HepG2 (cell line): ENCODE data around the gene IQGAP3. TPM values are rescaled to one million over a fixed set of nuclear protein-coding genes. Genes with fewer than 3 reads are reported as not detected.
"Not testable (repeated sequence)": the region's sequence is repeated elsewhere in the genome, so short reads cannot be mapped to it uniquely, and the experiment has no call there.

ENCODE experiments used
- ATAC-seq: fragments of 200-7000 bp; cut with Tn5 transposase; 3 replicates; pipeline ENCODE4 v1.9.1; 2020; ENCODE audit warnings: mild to moderate bottlenecking, moderate library complexity
- BruUV-seq: library from RNA; stranded (reverse); fragments of 400-500 nt; replicated peaks from 2 replicates; lab custom pipeline; 2021; lab: Mats Ljungman, UMichigan
- CTCF ChIA-PET: fragments of 300-600 bp; formaldehyde crosslinking; extraction: SDS; loops from one replicate; lab custom pipeline; 2021; ENCODE audit warnings: low total read pairs, inconsistent platforms, low intra/inter-chr PET ratio; lab: Yijun Ruan, JAX
- POLR2A ChIA-PET: fragments of 350-600 bp; sonication (Branson Sonifier 250); formaldehyde crosslinking; loops from one replicate; lab custom pipeline; 2020; ENCODE audit warnings: antibody characterized with exemption, inconsistent platforms; lab: Yijun Ruan, JAX
- DNase-seq: peaks from one replicate; pipeline ENCODE4 v3.0.0-alpha.2; 2015; ENCODE audit warnings: low spot score
- FAIRE-seq: peaks from 3 replicates; lab custom pipeline; 2011; peaks lifted over from hg19 to GRCh38; lab: Jason Lieb, UNC
- H2AFZ ChIP-seq: one replicate; pipeline ENCODE4 v1.6.1; 2011; ENCODE audit warnings: low read length, inconsistent platforms
- H3K27ac ChIP-seq: fragments of 300-600 bp; 3 replicates; pipeline ENCODE4 v1.8.0; 2011; ENCODE audit warnings: mixed run types, mild to moderate bottlenecking, mixed read lengths, low read length, inconsistent platforms; ENCODE audit not compliant: insufficient read depth; ENCODE audit errors: extremely low read length
- H3K27me3 ChIP-seq, 2 experiments: fragments of 200-600 bp in 1 of 2; 2 replicates in 1 of 2; 3 replicates in 1 of 2; pipeline versions ENCODE4 v1.6.0 to v1.8.0; 2011; ENCODE audit warnings: low read length in 2 of 2, mild to moderate bottlenecking in 2 of 2, moderate library complexity in 2 of 2, inconsistent platforms in 1 of 2; ENCODE audit not compliant: insufficient read depth in 2 of 2, control insufficient read depth in 1 of 2
- H3K36me3 ChIP-seq, 2 experiments: fragments of 200-600 bp in 1 of 2; replicated peaks in 1 of 2; 2 replicates in 1 of 2; 3 replicates in 1 of 2; pipeline versions ENCODE4 v1.5.1 to v1.8.0; 2011; ENCODE audit warnings: low read length in 2 of 2, inconsistent platforms in 1 of 2; ENCODE audit not compliant: insufficient read depth in 2 of 2, control insufficient read depth in 1 of 2
- H3K4me1 ChIP-seq: 2 replicates; pipeline ENCODE4 v1.5.1; 2012; ENCODE audit warnings: low read length, inconsistent platforms; ENCODE audit not compliant: insufficient read depth
- H3K4me2 ChIP-seq: 2 replicates; pipeline ENCODE4 v1.6.0; 2011; ENCODE audit warnings: low read depth, low read length, inconsistent platforms
- H3K4me3 ChIP-seq, 3 experiments: fragments of 200-600 bp in 1 of 3; sonication (generic), shearing (Covaris generic) in 1 of 3; replicated peaks in 1 of 3; 2 replicates each; pipeline ENCODE4 v1.5.1; 2011 to 2016; ENCODE audit warnings: low read length in 3 of 3, inconsistent platforms in 2 of 3, low read depth in 2 of 3, mild to moderate bottlenecking in 2 of 3, control low read depth in 1 of 3, mixed read lengths in 1 of 3; ENCODE audit not compliant: insufficient read depth in 1 of 3
- H3K79me2 ChIP-seq: one replicate; pipeline ENCODE4 v1.6.1; 2011; ENCODE audit warnings: low read length, inconsistent platforms; ENCODE audit not compliant: insufficient read depth
- H3K9ac ChIP-seq: 2 replicates; pipeline ENCODE4 v1.6.0; 2011; ENCODE audit warnings: mild to moderate bottlenecking, low read depth, low read length, inconsistent platforms; ENCODE audit not compliant: insufficient read depth
- H3K9me3 ChIP-seq: 2 replicates; pipeline ENCODE4 v1.5.1; 2012; ENCODE audit warnings: mild to moderate bottlenecking, low read length
- H4K20me1 ChIP-seq: 2 replicates; pipeline ENCODE4 v1.6.0; 2011; ENCODE audit warnings: inconsistent platforms, mild to moderate bottlenecking, low read length, moderate library complexity; ENCODE audit not compliant: insufficient read depth
- JDP2 ChIP-seq: sonication (generic); formaldehyde crosslinking; IDR thresholded peaks from 2 replicates; pipeline ENCODE4 v1.8.1; 2022; ENCODE audit warnings: missing genetic modification reagents, borderline replicate concordance
- SETDB1 ChIP-seq: sonication (generic); formaldehyde crosslinking; IDR thresholded peaks from 2 replicates; pipeline ENCODE4 v1.5.1; 2020; ENCODE audit warnings: missing genetic modification reagents, mild to moderate bottlenecking, borderline replicate concordance
- SRF ChIP-seq: IDR thresholded peaks from 2 replicates; pipeline ENCODE4 v1.6.1; 2011; ENCODE audit warnings: mild to moderate bottlenecking, low read depth, low read length, moderate library complexity
- ZNF446 ChIP-seq: sonication (generic); formaldehyde crosslinking; IDR thresholded peaks from 2 replicates; pipeline ENCODE4 v1.5.0; 2020; ENCODE audit warnings: mild to moderate bottlenecking, missing genetic modification reagents
- WGBS: methylation state at CpG from one replicate; pipeline ENCODE4 v1.1.6; 2017; ENCODE audit warnings: low lambda C conversion rate; 5-methylcytosine and 5-hydroxymethylcytosine counted together
- in situ Hi-C: cut with HindIII; loops from 2 replicates; pipeline ENCODE4 v1.10.0; 2017; ENCODE audit warnings: low pct_unique_long_range_greater_than_20kb; ENCODE audit not compliant: extremely low pct_ligation_motif_present
- intact Hi-C: fragments of 100-400 bp; cut with micrococcal nuclease; formaldehyde crosslinking; loops from one replicate; pipeline ENCODE4 v1.10.0; 2022; ENCODE audit not compliant: unreplicated experiment
- polyA plus RNA-seq, 8 experiments: library from polyadenylated mRNA; depleted of rRNA in 3 of 8; stranded (reverse) in 7 of 8; unstranded in 1 of 8; fragments of >200 nt; fragmentation: Illumina TruSeq in 4 of 8; extraction: Trizol in 4 of 8; gene quantifications; 2 replicates each; pipeline versions ENCODE4 v1.2.1 to v1.2.3, GENCODE V29; 2011 to 2016; ENCODE audit warnings: low read depth in 4 of 8, missing spikeins in 1 of 8, mixed read lengths in 1 of 8; ENCODE audit not compliant: insufficient read depth in 1 of 8
- total RNA-seq, 5 experiments: library from RNA; depleted of rRNA; stranded (reverse); fragments of >200 nt; fragmentation: Illumina TruSeq; extraction: Trizol; gene quantifications; 2 replicates each; pipeline ENCODE4 v1.2.3, GENCODE V29; 2016; ENCODE audit warnings: low read depth in 1 of 5
- TF ChIP-seq, protein P1 (sequence below): sonication (generic); formaldehyde crosslinking; IDR thresholded peaks from 2 replicates; pipeline ENCODE4 v1.4.0; 2020; ENCODE audit warnings: missing genetic modification reagents
- TF ChIP-seq, protein P2 (sequence below): IDR thresholded peaks from 2 replicates; pipeline ENCODE4 v1.6.1; 2012; ENCODE audit warnings: low read length, improper control_type of control experiment

IQGAP3 gene
- total and polyA plus RNA-seq, 2 of the 13 experiments (the other 11 are each of a cell fraction or from before 2014, with no cell fraction given), result 13.5 to 14.1 TPM

DNA sequence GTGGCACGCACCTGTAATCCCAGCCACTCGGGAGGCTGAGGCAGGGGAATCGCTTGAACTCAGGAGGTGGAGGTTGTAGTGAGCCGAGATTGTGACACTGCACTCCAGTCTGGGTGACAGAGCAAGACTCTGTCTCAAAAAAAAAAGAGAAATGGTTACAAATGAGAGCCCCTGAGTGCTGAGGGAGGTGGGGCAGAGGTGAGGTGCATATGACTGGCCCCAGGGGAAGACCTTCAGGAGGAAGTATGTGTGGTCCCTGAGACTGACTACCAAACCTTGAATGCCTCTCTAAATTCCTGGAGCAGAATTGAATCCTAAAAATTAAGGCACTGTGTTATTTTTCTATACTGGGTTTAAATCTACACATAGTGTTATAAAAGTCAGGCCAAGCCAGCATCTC, 35.0 kb upstream of the IQGAP3 start:
- DNase-seq, H3K9ac ChIP-seq, H4K20me1 ChIP-seq, H3K27ac ChIP-seq, H3K4me2 ChIP-seq, H3K4me3 ChIP-seq, H3K9me3 ChIP-seq, in situ Hi-C loops, POLR2A ChIA-PET, H3K79me2 ChIP-seq, H2AFZ ChIP-seq, FAIRE-seq, ATAC-seq, H3K27me3 ChIP-seq, BruUV-seq, intact Hi-C loops, H3K36me3 ChIP-seq: not testable (repeated sequence)
- 4% methylated on average over 4 of the region's 4 CpGs for WGBS
- H3K4me1 ChIP-seq, result peaks cover 24% of the 10 kb centered on the region
- CTCF ChIA-PET, result interaction anchor here (3.5 kb wide), 1 partner anchor 24 kb away, joined by 86 read pairs; no protein-coding TSS in a partner anchor

DNA sequence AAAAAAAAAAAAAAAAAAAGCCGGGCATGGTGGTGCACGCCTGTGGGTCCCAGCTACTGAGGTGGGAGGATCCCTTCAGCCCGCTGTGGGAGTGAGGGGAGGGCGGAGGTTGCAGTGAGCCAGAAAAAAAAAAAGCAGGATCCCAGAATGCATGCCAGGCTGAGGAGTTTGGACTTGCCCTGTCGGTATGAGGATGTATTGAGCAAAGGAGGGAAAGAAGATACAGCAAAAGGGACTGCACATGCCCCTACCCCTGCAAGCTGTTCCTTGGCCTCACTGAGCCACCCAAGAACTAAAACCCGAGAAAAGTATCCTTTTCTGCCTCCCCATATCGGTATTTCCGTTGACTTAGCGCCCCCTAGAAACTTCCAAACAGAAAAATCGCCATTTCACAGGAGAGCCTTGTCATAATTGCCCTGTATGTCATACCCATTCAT, 30.2 kb upstream of the IQGAP3 start:
- ATAC-seq (no peak), FAIRE-seq (peak; percentile 54), DNase-seq (no peak)
- ChIA-PET CTCF (no interaction called here), POLR2A (interaction anchor here (0.7 to 1.4 kb wide), 4 partner anchors 19 to 145 kb away, joined by 3 to 6 read pairs (median 6); partner anchors contain the start of gene MEF2D)
- H3K4me2 ChIP-seq, result peak overlapping the region; percentile 54; the same call in 1 of the 2 replicates
- peaks cover 2 to 10% of the 10 kb centered on the region in 2 experiments; a peak in 3 of 5 replicates for H3K36me3 ChIP-seq
- H3K9ac ChIP-seq, result no peak overlapping the region
- no TSS peak for BruUV-seq
- H4K20me1 ChIP-seq, result no peaks in the 10 kb centered on the region
- H3K79me2 ChIP-seq, result peaks cover 19% of the 10 kb centered on the region
- H2AFZ ChIP-seq, result no peak overlapping the region
- intact Hi-C loops (no loop called here), in situ Hi-C loops (no loop called here)
- H3K9me3 ChIP-seq, result no peaks in the 10 kb centered on the region
- WGBS, result 32% methylated on average over 10 of the region's 10 CpGs
- peaks cover 27% of the 10 kb centered on the region for H3K4me1 ChIP-seq
- no peak overlapping the region for H3K4me3 ChIP-seq
- H3K27me3 ChIP-seq, result no peaks in the 10 kb centered on the region
- no peak overlapping the region for H3K27ac ChIP-seq
- TF ChIP-seq SRF (0 out of 2 replicates have a peak, but pooled peaks have one; percentile 45), ZNF446 (CRISPR knock-in tag) (no peak), SETDB1 (CRISPR knock-in tag) (no peak), JDP2 (no peak)
- TF ChIP-seq, protein P1, sequence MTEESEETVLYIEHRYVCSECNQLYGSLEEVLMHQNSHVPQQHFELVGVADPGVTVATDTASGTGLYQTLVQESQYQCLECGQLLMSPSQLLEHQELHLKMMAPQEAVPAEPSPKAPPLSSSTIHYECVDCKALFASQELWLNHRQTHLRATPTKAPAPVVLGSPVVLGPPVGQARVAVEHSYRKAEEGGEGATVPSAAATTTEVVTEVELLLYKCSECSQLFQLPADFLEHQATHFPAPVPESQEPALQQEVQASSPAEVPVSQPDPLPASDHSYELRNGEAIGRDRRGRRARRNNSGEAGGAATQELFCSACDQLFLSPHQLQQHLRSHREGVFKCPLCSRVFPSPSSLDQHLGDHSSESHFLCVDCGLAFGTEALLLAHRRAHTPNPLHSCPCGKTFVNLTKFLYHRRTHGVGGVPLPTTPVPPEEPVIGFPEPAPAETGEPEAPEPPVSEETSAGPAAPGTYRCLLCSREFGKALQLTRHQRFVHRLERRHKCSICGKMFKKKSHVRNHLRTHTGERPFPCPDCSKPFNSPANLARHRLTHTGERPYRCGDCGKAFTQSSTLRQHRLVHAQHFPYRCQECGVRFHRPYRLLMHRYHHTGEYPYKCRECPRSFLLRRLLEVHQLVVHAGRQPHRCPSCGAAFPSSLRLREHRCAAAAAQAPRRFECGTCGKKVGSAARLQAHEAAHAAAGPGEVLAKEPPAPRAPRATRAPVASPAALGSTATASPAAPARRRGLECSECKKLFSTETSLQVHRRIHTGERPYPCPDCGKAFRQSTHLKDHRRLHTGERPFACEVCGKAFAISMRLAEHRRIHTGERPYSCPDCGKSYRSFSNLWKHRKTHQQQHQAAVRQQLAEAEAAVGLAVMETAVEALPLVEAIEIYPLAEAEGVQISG (CRISPR knock-in tag), result no peak
- TF ChIP-seq, protein P2, sequence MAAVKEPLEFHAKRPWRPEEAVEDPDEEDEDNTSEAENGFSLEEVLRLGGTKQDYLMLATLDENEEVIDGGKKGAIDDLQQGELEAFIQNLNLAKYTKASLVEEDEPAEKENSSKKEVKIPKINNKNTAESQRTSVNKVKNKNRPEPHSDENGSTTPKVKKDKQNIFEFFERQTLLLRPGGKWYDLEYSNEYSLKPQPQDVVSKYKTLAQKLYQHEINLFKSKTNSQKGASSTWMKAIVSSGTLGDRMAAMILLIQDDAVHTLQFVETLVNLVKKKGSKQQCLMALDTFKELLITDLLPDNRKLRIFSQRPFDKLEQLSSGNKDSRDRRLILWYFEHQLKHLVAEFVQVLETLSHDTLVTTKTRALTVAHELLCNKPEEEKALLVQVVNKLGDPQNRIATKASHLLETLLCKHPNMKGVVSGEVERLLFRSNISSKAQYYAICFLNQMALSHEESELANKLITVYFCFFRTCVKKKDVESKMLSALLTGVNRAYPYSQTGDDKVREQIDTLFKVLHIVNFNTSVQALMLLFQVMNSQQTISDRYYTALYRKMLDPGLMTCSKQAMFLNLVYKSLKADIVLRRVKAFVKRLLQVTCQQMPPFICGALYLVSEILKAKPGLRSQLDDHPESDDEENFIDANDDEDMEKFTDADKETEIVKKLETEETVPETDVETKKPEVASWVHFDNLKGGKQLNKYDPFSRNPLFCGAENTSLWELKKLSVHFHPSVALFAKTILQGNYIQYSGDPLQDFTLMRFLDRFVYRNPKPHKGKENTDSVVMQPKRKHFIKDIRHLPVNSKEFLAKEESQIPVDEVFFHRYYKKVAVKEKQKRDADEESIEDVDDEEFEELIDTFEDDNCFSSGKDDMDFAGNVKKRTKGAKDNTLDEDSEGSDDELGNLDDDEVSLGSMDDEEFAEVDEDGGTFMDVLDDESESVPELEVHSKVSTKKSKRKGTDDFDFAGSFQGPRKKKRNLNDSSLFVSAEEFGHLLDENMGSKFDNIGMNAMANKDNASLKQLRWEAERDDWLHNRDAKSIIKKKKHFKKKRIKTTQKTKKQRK, result no peak
